Stimulated activated effector memory CD8-positive, alpha-beta T cell treated with anti-CD3 and anti-CD28 coated beads, Interleukin-12 subunit alpha, Interleukin-12 subunit beta, amount 100 ng/mL, for 72 hours (primary cell): ENCODE results near the gene ADGRG7.

Experiments
- ATAC-seq: fragments of 150-1000 bp; cut with Tn5 transposase; 2 replicates; pipeline ENCODE4 v1.10.0; 2021
- DNase-seq, 2 donors: peaks; one replicate each; pipeline ENCODE4 v3.0.0; 2021 to 2022; ENCODE audit warnings: low spot score in 2 of 2
- H3K27ac Mint-ChIP-seq: one replicate; pipeline ENCODE4 v1.8.0; 2022; ENCODE audit warnings: mild to moderate bottlenecking, mixed read lengths
- H3K36me3 Mint-ChIP-seq: one replicate; pipeline ENCODE4 v1.8.0; 2022; ENCODE audit warnings: mild to moderate bottlenecking, mixed read lengths
- H3K4me1 Mint-ChIP-seq: one replicate; pipeline ENCODE4 v1.8.0; 2022; ENCODE audit warnings: mixed read lengths
- H3K4me3 Mint-ChIP-seq: one replicate; pipeline ENCODE4 v1.8.0; 2022; ENCODE audit warnings: mild to moderate bottlenecking, mixed read lengths
- H3K9me3 Mint-ChIP-seq: one replicate; pipeline ENCODE4 v1.8.0; 2022; ENCODE audit warnings: mixed read lengths

Gene ADGRG7

DNA sequence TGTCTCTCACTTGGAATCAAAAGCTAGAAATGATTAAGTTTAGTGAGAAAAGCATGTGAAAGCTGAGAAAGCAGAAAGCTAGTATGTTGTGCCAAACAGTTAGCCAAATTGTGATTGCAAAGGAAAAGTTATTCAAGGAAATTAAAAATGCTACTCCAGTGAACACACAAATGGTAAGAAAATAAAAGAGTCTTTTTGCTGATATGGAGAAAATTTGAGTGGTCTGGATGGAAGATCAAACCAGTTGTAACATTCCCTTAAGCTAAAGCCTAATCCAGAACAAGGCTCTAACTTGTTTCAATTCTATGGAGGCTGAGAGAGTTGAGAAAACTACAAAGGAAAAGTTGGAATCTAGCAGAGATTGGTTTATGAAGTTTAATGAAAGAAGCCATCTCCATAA is 11.8 kb downstream of the ADGRG7 start:
- no peaks in the 10 kb centered on the region for H3K4me1 Mint-ChIP-seq
- no peak overlapping the region for H3K27ac Mint-ChIP-seq
- no peaks in the 10 kb centered on the region for H3K36me3 Mint-ChIP-seq
- no peaks in the 10 kb centered on the region for H3K9me3 Mint-ChIP-seq
- DNase-seq: no peak
- no peak for ATAC-seq
- no peak overlapping the region for H3K4me3 Mint-ChIP-seq

- H3K4me1 Mint-ChIP-seq: no peaks in the 10 kb centered on the region
- ATAC-seq (no peak), DNase-seq (no peak)
- H3K36me3 Mint-ChIP-seq: no peaks in the 10 kb centered on the region
- H3K4me3 Mint-ChIP-seq: no peak overlapping the region
- H3K9me3 Mint-ChIP-seq: no peaks in the 10 kb centered on the region
- no peak overlapping the region for H3K27ac Mint-ChIP-seq
Measured at GRCh38 chr3:100627491-100627890, 18.1 kb downstream of the ADGRG7 start.

- Mint-ChIP-seq H3K9me3 (no peaks in the 10 kb centered on the region), H3K36me3 (no peaks in the 10 kb centered on the region), H3K4me3 (no peak overlapping the region), H3K27ac (no peak overlapping the region), H3K4me1 (no peaks in the 10 kb centered on the region)
- peak; percentile 37 for ATAC-seq
- no peak for DNase-seq
Measured at GRCh38 chr3:100629421-100630127, 20.2 kb downstream of the ADGRG7 start.

GRCh38 chr3:100630664-100631063 is 21.3 kb downstream of the ADGRG7 start:
- Mint-ChIP-seq H3K27ac (no peak overlapping the region), H3K4me1 (no peaks in the 10 kb centered on the region), H3K4me3 (no peak overlapping the region), H3K9me3 (no peaks in the 10 kb centered on the region), H3K36me3 (no peaks in the 10 kb centered on the region)
- ATAC-seq: no peak
- DNase-seq: no peak

- no peak for DNase-seq
- Mint-ChIP-seq H3K4me1 (no peaks in the 10 kb centered on the region), H3K36me3 (no peaks in the 10 kb centered on the region), H3K4me3 (no peak overlapping the region), H3K9me3 (no peaks in the 10 kb centered on the region), H3K27ac (no peak overlapping the region)
- ATAC-seq: no peak
Measured at GRCh38 chr3:100631236-100631635, 21.8 kb downstream of the ADGRG7 start.

DNA sequence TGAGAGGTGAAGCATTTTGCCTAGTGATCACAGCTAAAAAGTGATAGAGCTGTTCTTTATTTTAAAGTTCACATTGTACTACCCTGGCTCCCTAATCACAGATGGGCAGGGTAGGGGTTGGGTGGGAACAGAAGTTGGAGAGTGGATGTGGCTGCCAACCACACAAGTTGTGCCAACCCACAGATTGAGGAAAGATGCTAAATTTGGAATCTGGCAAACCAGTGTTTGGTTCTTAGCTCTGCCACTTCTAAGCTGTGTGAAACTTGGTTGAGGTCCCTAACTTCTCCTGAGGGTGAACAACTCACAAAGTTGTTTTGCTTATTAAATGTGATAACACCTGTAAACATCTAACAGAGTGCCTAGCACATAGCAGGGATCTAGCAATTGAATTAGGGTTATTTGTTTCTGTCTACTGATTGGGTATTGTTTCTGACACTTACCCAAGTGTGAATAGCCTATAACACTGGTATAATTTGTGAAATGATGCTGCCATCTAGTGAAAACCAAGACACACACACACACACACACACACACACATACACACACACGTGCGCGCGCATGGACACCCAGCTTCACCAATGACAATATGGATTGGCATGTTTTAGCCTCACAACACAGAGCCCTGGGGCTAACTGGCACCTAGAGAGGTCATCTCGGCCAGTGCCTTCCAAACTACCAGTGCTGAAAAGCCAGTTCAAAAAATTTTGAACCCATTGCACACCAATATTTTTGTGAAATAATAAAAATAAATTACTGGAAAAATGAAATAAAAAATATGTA is 25.3 kb downstream of the ADGRG7 start:
- Mint-ChIP-seq H3K36me3 (no peaks in the 10 kb centered on the region), H3K4me3 (no peak overlapping the region), H3K4me1 (no peaks in the 10 kb centered on the region), H3K9me3 (no peaks in the 10 kb centered on the region), H3K27ac (no peak overlapping the region)
- DNase-seq (no peak), ATAC-seq (peak; percentile 31)

DNA sequence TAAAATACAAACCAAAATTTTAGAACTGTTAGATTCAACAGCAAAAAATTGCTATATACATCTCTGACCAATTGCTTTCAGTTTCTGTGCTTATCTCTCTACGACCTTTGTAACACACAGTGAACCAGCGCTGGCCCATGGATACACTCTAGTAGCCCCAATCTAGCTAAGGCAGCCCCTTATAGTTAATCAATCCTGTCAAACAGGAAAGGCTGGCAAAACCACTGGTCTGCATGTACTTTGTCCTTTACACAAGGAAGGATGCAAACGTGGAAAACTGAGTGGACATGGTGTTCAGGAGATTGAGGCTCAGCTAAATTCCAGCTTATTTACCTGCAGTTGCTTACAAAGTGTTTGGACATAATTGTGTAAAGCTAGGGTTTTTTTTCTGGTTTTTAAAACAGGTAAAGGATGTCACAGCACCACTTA is 25.9 kb downstream of the ADGRG7 start:
- H3K9me3 Mint-ChIP-seq: no peaks in the 10 kb centered on the region
- no peaks in the 10 kb centered on the region for H3K36me3 Mint-ChIP-seq
- no peak for ATAC-seq
- no peaks in the 10 kb centered on the region for H3K4me1 Mint-ChIP-seq
- DNase-seq: no peak
- H3K4me3 Mint-ChIP-seq: no peak overlapping the region
- H3K27ac Mint-ChIP-seq: no peak overlapping the region

GRCh38 chr3:100637197-100637631 is 27.8 kb downstream of the ADGRG7 start:
- Mint-ChIP-seq H3K9me3 (no peaks in the 10 kb centered on the region), H3K4me1 (no peaks in the 10 kb centered on the region), H3K27ac (no peak overlapping the region), H3K4me3 (no peak overlapping the region), H3K36me3 (no peaks in the 10 kb centered on the region)
- ATAC-seq (peak; percentile 60), DNase-seq (no peak)

DNA sequence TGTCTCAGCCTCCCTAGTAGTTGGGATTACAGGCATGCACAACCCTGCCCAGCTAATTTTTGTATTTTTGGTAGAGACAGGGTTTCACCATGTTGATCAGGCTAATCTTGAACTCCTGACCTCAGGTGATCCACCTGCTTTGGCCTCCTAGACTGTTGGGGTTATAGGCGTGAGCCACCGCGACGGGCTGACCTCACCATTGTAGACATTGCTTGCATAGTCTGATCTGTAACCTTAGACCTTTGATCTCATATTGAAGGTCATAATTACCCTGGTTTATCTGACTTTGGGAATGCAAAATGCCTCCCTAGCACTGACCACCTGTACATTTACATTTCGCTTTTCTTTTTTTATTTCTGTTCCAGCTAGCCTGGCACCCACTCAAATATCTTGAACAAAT is 31.2 kb downstream of the ADGRG7 start:
- H3K4me1 Mint-ChIP-seq: no peaks in the 10 kb centered on the region
- H3K36me3 Mint-ChIP-seq: no peaks in the 10 kb centered on the region
- no peak for DNase-seq
- ATAC-seq: no peak
- H3K4me3 Mint-ChIP-seq: no peak overlapping the region
- H3K27ac Mint-ChIP-seq: no peak overlapping the region
- no peaks in the 10 kb centered on the region for H3K9me3 Mint-ChIP-seq

GRCh38 chr3:100641471-100642032 is 32.2 kb downstream of the ADGRG7 start:
- Mint-ChIP-seq H3K9me3 (no peaks in the 10 kb centered on the region), H3K27ac (no peak overlapping the region), H3K36me3 (no peaks in the 10 kb centered on the region), H3K4me3 (no peak overlapping the region), H3K4me1 (no peaks in the 10 kb centered on the region)
- peak; percentile 25 for ATAC-seq
- no peak for DNase-seq

DNA sequence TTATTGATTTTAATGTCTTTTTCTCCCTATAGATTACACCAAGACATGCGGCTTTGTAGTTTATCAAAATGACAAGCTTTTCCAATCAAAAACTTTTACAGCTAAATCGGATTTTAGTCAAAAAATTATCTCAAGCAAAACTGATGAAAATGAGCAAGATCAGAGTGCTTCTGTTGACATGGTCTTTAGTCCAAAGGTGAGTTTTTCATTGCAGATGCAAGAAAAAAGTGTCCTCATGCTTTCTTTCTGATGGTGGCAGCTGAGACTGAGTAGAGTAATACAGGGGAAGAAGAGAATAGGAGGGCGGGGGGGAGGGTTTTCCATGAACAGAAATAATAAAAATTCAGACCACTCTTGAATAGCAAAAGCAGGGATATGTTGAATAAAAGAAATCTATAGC is 36.5 kb downstream of the ADGRG7 start:
- Mint-ChIP-seq H3K36me3 (no peaks in the 10 kb centered on the region), H3K9me3 (no peaks in the 10 kb centered on the region), H3K4me1 (peaks cover 4% of the 10 kb centered on the region), H3K27ac (no peak overlapping the region), H3K4me3 (no peak overlapping the region)
- no peak for DNase-seq
- no peak for ATAC-seq

- ATAC-seq (no peak), DNase-seq (no peak)
- no peak overlapping the region for H3K4me3 Mint-ChIP-seq
- peaks cover 11% of the 10 kb centered on the region for H3K4me1 Mint-ChIP-seq
- no peaks in the 10 kb centered on the region for H3K36me3 Mint-ChIP-seq
- no peaks in the 10 kb centered on the region for H3K9me3 Mint-ChIP-seq
- no peak overlapping the region for H3K27ac Mint-ChIP-seq
Measured at GRCh38 chr3:100647171-100647570, 37.8 kb downstream of the ADGRG7 start.

- DNase-seq: no peak
- Mint-ChIP-seq H3K9me3 (no peaks in the 10 kb centered on the region), H3K36me3 (no peaks in the 10 kb centered on the region), H3K4me1 (peaks cover 11% of the 10 kb centered on the region), H3K4me3 (no peak overlapping the region), H3K27ac (no peak overlapping the region)
- ATAC-seq: no peak
Measured at GRCh38 chr3:100647657-100648056, 38.3 kb downstream of the ADGRG7 start.

GRCh38 chr3:100650651-100651619 is 41.5 kb downstream of the ADGRG7 start:
- H3K9me3 Mint-ChIP-seq: no peaks in the 10 kb centered on the region
- H3K27ac Mint-ChIP-seq: peak overlapping the region; percentile 3
- peak overlapping the region; percentile 3 for H3K4me3 Mint-ChIP-seq
- H3K4me1 Mint-ChIP-seq: peaks cover 11% of the 10 kb centered on the region
- peak; percentile 93 for ATAC-seq
- H3K36me3 Mint-ChIP-seq: no peaks in the 10 kb centered on the region
- no peak for DNase-seq
